GM12878 (cell line): Measurements from ENCODE around the gene PYGO2.

Experiments
- EZH2 ChIP-seq: IDR thresholded peaks from 2 replicates; pipeline ENCODE4 v1.6.1; 2012; ENCODE audit warnings: low read depth, mild to moderate bottlenecking, control low read depth, inconsistent platforms, low read length, borderline replicate concordance; ENCODE audit not compliant: control insufficient read depth
- POLR2A ChIP-seq: IDR thresholded peaks from 2 replicates; pipeline ENCODE4 v1.6.1; 2011; ENCODE audit warnings: low read depth, mild to moderate bottlenecking, low read length
- TF ChIP-seq, protein P1 (sequence below), 3 experiments: IDR thresholded peaks in 2 of 3; conservative IDR thresholded peaks in 1 of 3; 2 replicates each; pipeline ENCODE4 v1.5.1; 2011; ENCODE audit warnings: low read depth in 3 of 3, low read length in 3 of 3, mild to moderate bottlenecking in 3 of 3, control low read depth in 2 of 3, moderate library complexity in 2 of 3, inconsistent platforms in 1 of 3, mixed read lengths in 1 of 3; ENCODE audit not compliant: control insufficient read depth in 2 of 3, insufficient read depth in 1 of 3; ENCODE audit errors: extremely low read depth in 1 of 3

DNA sequence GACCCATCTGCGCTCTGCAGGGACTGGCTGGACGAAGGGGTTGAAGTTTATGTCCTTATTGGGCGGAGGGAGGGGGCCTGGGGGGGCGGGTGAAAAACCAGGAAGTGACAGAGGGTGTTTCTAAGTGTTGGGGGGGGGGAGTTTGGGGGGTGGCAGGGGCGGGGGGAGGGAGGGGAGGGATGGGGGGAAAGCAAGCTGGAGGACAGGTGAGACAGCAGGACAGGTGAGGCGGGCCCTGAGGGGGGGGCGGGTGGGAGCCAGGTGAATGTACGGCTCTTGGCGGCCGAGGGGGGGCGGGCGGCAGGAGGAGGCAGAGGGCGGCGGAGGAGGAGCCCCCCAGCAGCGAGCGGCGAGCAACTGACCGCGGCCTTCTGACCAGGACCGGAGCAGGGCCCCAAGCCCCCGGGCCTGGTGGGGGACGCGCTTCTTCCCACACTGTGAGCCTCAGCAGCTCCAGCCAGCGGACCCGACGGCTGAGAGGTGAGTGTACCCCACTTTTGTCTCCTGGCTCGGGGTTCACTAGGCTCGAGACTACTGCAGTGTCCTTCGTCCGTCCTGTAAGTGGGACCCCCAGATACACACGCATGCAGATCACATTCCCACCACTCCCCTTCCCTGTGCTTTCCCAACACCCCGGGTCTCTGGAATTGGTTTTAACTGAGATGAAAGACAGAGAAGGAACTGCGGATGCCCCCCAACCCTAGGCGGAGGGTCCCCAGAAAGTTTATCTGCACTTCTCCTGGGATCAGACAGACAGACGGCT lies 41.1 kb upstream of the PYGO2 start, which contains the start of gene ZBTB7B:
- TF ChIP-seq EZH2, result no peak
- TF ChIP-seq, protein P1, sequence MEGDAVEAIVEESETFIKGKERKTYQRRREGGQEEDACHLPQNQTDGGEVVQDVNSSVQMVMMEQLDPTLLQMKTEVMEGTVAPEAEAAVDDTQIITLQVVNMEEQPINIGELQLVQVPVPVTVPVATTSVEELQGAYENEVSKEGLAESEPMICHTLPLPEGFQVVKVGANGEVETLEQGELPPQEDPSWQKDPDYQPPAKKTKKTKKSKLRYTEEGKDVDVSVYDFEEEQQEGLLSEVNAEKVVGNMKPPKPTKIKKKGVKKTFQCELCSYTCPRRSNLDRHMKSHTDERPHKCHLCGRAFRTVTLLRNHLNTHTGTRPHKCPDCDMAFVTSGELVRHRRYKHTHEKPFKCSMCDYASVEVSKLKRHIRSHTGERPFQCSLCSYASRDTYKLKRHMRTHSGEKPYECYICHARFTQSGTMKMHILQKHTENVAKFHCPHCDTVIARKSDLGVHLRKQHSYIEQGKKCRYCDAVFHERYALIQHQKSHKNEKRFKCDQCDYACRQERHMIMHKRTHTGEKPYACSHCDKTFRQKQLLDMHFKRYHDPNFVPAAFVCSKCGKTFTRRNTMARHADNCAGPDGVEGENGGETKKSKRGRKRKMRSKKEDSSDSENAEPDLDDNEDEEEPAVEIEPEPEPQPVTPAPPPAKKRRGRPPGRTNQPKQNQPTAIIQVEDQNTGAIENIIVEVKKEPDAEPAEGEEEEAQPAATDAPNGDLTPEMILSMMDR (IDR thresholded peaks at IDR 0.05 in 2 of 3, conservative IDR thresholded peaks at IDR 0.05 in 1 of 3; ENCODE audit: control insufficient read depth in 2 of 3, extremely low read depth in 1 of 3, insufficient read depth in 1 of 3, low read depth in 3 of 3, low read length in 3 of 3), result no peak
- no peak; the same call in 1 of the 2 replicates for TF ChIP-seq POLR2A
